ENCODE measurements around the gene NUP42.

- TF ChIP-seq CTCF (tag by site-specific recombination; IDR thresholded peaks at IDR 0.05) (no peak), ZNF274 (IDR thresholded peaks at IDR 0.05; ENCODE audit: low read length) (no peak), ZNF274 (tag by site-specific recombination; IDR thresholded peaks at IDR 0.05; ENCODE audit: borderline replicate concordance) (no peak), GLI4 (tag by site-specific recombination; IDR thresholded peaks at IDR 0.05) (no peak), ZBTB44 (tag by site-specific recombination; IDR thresholded peaks at IDR 0.05) (no peak), ZNF76 (tag by site-specific recombination; IDR thresholded peaks at IDR 0.05; ENCODE audit: borderline replicate concordance, low read depth) (no peak), ZNF404 (tag by site-specific recombination; IDR thresholded peaks at IDR 0.05) (no peak), ZNF677 (tag by site-specific recombination; IDR thresholded peaks at IDR 0.05) (no peak), ZNF596 (tag by site-specific recombination; IDR thresholded peaks at IDR 0.05) (no peak), HOXA7 (CRISPR knock-in tag; IDR thresholded peaks at IDR 0.05; ENCODE audit: borderline replicate concordance) (no peak), ZNF510 (tag by site-specific recombination; IDR thresholded peaks at IDR 0.05; ENCODE audit: insufficient replicate concordance) (no peak), ZBTB48 (tag by site-specific recombination; IDR thresholded peaks at IDR 0.05) (no peak), HOXD13 (CRISPR knock-in tag; IDR thresholded peaks at IDR 0.05; ENCODE audit: borderline replicate concordance) (no peak), ZNF138 (tag by site-specific recombination; IDR thresholded peaks at IDR 0.05; ENCODE audit: borderline replicate concordance) (no peak), ZSCAN30 (tag by site-specific recombination; IDR thresholded peaks at IDR 0.05) (no peak)
These were observed 24.2 kb upstream of the NUP42 start for GRCh38 chr7:23157679-23158078.

Data from HEK293 (cell line).